ENCODE data around the gene HSF2BP. TPM values are rescaled to one million over a fixed set of nuclear protein-coding genes. Genes with fewer than 3 reads are reported as not detected.

HSF2BP gene
- polyA plus RNA-seq, 1 donor from 2014 or later = 0.89 TPM

DNA sequence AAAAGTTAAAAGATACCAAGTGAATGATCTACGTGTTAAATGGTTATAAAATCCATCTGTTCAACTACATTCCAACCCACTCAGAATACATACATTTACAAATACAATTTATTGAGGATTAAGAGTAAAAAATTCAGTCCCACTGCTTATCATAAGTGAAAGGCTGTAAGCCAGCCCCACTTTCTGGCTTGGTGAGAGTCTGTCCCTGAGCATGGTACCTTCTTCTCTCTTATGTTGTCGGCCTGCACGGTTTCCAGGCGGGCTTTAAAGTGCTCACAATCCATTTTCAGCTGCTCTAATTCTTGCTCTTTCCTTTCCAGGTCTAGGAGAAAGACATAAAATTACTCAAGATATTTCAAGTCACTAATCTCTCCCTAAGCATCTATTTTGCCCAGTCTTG, 15.2 kb downstream of the HSF2BP start (continued):
- TF ChIP-seq EZH2 (IDR thresholded peaks at IDR 0.05; ENCODE audit: borderline replicate concordance, insufficient read depth, low read length, poor library complexity, severe bottlenecking) = no peak
- no peak for TF ChIP-seq POLR2AphosphoS5 (IDR thresholded peaks at IDR 0.05)
- TF ChIP-seq EP300 (conservative IDR thresholded peaks at IDR 0.05; ENCODE audit: poor library complexity, severe bottlenecking) = no peak

DNA sequence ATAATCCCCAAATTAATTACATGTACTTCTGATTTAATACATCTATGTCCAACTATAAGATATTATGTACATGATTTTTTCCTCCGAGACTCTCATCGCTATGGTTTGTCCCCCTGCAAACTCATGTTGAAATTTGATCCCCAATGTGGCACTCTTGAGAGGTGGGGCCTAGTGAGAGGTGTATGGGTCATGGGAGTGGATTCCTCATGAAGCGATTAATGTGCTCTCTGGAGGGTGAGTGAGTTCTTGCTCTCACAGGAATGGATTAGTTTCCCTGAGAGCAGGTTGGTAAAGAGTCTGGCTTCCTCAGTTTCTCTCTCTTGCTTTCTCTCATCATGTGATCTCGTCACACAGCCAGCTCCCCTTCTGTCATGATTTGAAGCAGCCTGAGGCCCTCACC, 16.1 kb downstream of the HSF2BP start:
- Histone ChIP-seq H3K9me2 (ENCODE audit: insufficient read depth, low read length) (no peaks in the 10 kb centered on the region), H3K9me3 (ENCODE audit: low read length) (no peaks in the 10 kb centered on the region), H3K27ac (ENCODE audit: low read length) (no peak overlapping the region), H4K20me1 (ENCODE audit: insufficient read depth) (no peaks in the 10 kb centered on the region), H3K4me2 (ENCODE audit: low read length) (no peak overlapping the region), H3K36me3 (ENCODE audit: insufficient read depth, low read length) (no peaks in the 10 kb centered on the region), H2AFZ (ENCODE audit: low read depth, low read length) (no peak overlapping the region), H3K79me2 (replicated peaks; ENCODE audit: insufficient read depth, low read length) (no peaks in the 10 kb centered on the region), H3K27me3 (ENCODE audit: insufficient read depth, low read depth, low read length) (no peaks in the 10 kb centered on the region), H3F3A (ENCODE audit: insufficient read depth, low read length, poor library complexity, severe bottlenecking) (no peaks in the 10 kb centered on the region), H3K4me3 (ENCODE audit: low read length) (no peak overlapping the region), H3K9ac (ENCODE audit: low read length) (no peak overlapping the region)
- TF ChIP-seq, protein P1, sequence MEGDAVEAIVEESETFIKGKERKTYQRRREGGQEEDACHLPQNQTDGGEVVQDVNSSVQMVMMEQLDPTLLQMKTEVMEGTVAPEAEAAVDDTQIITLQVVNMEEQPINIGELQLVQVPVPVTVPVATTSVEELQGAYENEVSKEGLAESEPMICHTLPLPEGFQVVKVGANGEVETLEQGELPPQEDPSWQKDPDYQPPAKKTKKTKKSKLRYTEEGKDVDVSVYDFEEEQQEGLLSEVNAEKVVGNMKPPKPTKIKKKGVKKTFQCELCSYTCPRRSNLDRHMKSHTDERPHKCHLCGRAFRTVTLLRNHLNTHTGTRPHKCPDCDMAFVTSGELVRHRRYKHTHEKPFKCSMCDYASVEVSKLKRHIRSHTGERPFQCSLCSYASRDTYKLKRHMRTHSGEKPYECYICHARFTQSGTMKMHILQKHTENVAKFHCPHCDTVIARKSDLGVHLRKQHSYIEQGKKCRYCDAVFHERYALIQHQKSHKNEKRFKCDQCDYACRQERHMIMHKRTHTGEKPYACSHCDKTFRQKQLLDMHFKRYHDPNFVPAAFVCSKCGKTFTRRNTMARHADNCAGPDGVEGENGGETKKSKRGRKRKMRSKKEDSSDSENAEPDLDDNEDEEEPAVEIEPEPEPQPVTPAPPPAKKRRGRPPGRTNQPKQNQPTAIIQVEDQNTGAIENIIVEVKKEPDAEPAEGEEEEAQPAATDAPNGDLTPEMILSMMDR (IDR thresholded peaks at IDR 0.05; ENCODE audit: poor library complexity, severe bottlenecking) = no peak
- TF ChIP-seq SMC3 (conservative IDR thresholded peaks at IDR 0.05; ENCODE audit: poor library complexity) = no peak
- no peak for TF ChIP-seq EZH2 (IDR thresholded peaks at IDR 0.05; ENCODE audit: borderline replicate concordance, insufficient read depth, low read length, poor library complexity, severe bottlenecking)
- TF ChIP-seq POLR2AphosphoS5 (IDR thresholded peaks at IDR 0.05) = no peak
- TF ChIP-seq MXI1 (conservative IDR thresholded peaks at IDR 0.05; ENCODE audit: poor library complexity, severe bottlenecking) = no peak
- TF ChIP-seq TAF1 (IDR thresholded peaks at IDR 0.05; ENCODE audit: low read depth) = no peak
- TF ChIP-seq EP300 (conservative IDR thresholded peaks at IDR 0.05; ENCODE audit: poor library complexity, severe bottlenecking) = no peak
- TF ChIP-seq, protein P2, sequence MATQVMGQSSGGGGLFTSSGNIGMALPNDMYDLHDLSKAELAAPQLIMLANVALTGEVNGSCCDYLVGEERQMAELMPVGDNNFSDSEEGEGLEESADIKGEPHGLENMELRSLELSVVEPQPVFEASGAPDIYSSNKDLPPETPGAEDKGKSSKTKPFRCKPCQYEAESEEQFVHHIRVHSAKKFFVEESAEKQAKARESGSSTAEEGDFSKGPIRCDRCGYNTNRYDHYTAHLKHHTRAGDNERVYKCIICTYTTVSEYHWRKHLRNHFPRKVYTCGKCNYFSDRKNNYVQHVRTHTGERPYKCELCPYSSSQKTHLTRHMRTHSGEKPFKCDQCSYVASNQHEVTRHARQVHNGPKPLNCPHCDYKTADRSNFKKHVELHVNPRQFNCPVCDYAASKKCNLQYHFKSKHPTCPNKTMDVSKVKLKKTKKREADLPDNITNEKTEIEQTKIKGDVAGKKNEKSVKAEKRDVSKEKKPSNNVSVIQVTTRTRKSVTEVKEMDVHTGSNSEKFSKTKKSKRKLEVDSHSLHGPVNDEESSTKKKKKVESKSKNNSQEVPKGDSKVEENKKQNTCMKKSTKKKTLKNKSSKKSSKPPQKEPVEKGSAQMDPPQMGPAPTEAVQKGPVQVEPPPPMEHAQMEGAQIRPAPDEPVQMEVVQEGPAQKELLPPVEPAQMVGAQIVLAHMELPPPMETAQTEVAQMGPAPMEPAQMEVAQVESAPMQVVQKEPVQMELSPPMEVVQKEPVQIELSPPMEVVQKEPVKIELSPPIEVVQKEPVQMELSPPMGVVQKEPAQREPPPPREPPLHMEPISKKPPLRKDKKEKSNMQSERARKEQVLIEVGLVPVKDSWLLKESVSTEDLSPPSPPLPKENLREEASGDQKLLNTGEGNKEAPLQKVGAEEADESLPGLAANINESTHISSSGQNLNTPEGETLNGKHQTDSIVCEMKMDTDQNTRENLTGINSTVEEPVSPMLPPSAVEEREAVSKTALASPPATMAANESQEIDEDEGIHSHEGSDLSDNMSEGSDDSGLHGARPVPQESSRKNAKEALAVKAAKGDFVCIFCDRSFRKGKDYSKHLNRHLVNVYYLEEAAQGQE (IDR thresholded peaks at IDR 0.05; ENCODE audit: borderline replicate concordance) = no peak
- no peak for TF ChIP-seq RAD21 (conservative IDR thresholded peaks at IDR 0.05)

DNA sequence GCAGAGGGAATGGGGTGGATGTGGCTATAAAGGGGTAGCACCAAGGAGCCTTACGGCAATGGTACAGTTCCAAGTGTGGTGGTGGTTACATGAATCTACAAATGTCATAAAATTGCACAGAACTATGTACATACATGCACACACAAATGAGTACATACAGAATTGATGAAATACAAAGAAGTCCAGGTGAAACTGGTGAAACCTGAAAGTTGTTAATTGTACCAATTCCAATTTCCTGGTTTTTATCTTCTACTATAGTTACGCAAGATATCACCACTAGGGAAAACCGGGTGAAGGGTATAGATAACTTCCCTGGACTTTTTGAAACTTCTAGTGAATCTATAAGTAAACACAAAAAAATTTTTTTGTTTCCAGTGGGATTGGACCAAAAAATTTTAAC, 18.9 kb downstream of the HSF2BP start:
- Histone ChIP-seq H3F3A (ENCODE audit: insufficient read depth, low read length, poor library complexity, severe bottlenecking) (no peaks in the 10 kb centered on the region), H3K36me3 (ENCODE audit: insufficient read depth, low read length) (no peaks in the 10 kb centered on the region), H3K79me2 (replicated peaks; ENCODE audit: insufficient read depth, low read length) (no peaks in the 10 kb centered on the region), H4K20me1 (ENCODE audit: insufficient read depth) (no peaks in the 10 kb centered on the region), H3K27me3 (ENCODE audit: insufficient read depth, low read depth, low read length) (no peaks in the 10 kb centered on the region), H3K27ac (ENCODE audit: low read length) (no peak overlapping the region), H3K9me3 (ENCODE audit: low read length) (no peaks in the 10 kb centered on the region), H3K4me2 (ENCODE audit: low read length) (no peak overlapping the region), H3K4me3 (ENCODE audit: low read length) (no peak overlapping the region), H3K9ac (ENCODE audit: low read length) (no peak overlapping the region), H2AFZ (ENCODE audit: low read depth, low read length) (no peak overlapping the region), H3K9me2 (ENCODE audit: insufficient read depth, low read length) (no peaks in the 10 kb centered on the region)
- TF ChIP-seq, protein P2 (IDR thresholded peaks at IDR 0.05; ENCODE audit: borderline replicate concordance) = no peak
- TF ChIP-seq, protein P1 (IDR thresholded peaks at IDR 0.05; ENCODE audit: poor library complexity, severe bottlenecking) = no peak
- TF ChIP-seq TAF1 (IDR thresholded peaks at IDR 0.05; ENCODE audit: low read depth) (no peak), SMC3 (conservative IDR thresholded peaks at IDR 0.05; ENCODE audit: poor library complexity) (no peak), MXI1 (conservative IDR thresholded peaks at IDR 0.05; ENCODE audit: poor library complexity, severe bottlenecking) (no peak), POLR2AphosphoS5 (IDR thresholded peaks at IDR 0.05) (no peak), EP300 (conservative IDR thresholded peaks at IDR 0.05; ENCODE audit: poor library complexity, severe bottlenecking) (no peak), RAD21 (conservative IDR thresholded peaks at IDR 0.05) (no peak), EZH2 (IDR thresholded peaks at IDR 0.05; ENCODE audit: borderline replicate concordance, insufficient read depth, low read length, poor library complexity, severe bottlenecking) (no peak)
